K562 (cell line): ENCODE measurements around the gene ARHGAP25. TPM values are rescaled to one million over a fixed set of nuclear protein-coding genes. Genes with fewer than 3 reads are reported as not detected.
A peak's percentile ranks its signal among the peaks of the same experiment; 100 is the strongest.

ENCODE experiments used
- CCAR2 ChIP-seq: fragments of 200-400 bp; formaldehyde crosslinking; IDR thresholded peaks from 2 replicates; pipeline ENCODE4 v1.6.1; 2017; ENCODE audit warnings: mild to moderate bottlenecking, low read depth, low read length
- CHCHD3 ChIP-seq: fragments of 250-450 bp; sonication (Bioruptor Pico); IDR thresholded peaks from 2 replicates; pipeline ENCODE4 v2.1.2; 2022; ENCODE audit warnings: mild to moderate bottlenecking
- STAT6 ChIP-seq: sonication (generic); formaldehyde crosslinking; IDR thresholded peaks from 2 replicates; pipeline ENCODE4 v1.8.1; 2023; ENCODE audit warnings: mild to moderate bottlenecking, missing genetic modification reagents
- TEAD4 ChIP-seq, 2 experiments: sonication (generic) in 1 of 2; formaldehyde crosslinking in 1 of 2; IDR thresholded peaks; 2 replicates each; pipeline versions ENCODE4 v1.6.1 to v1.8.0; 2012 to 2022; ENCODE audit warnings: borderline replicate concordance in 1 of 2, inconsistent platforms in 1 of 2, low read length in 1 of 2, mild to moderate bottlenecking in 1 of 2, missing genetic modification reagents in 1 of 2
- ZFP91 ChIP-seq: sonication (generic); formaldehyde crosslinking; IDR thresholded peaks from 2 replicates; pipeline ENCODE4 v1.8.0; 2022; ENCODE audit warnings: mild to moderate bottlenecking, missing genetic modification reagents
- ZNF655 ChIP-seq: fragments of 250-450 bp; sonication (Bioruptor Pico); IDR thresholded peaks from 2 replicates; pipeline ENCODE4 v1.5.0; 2021
- ZNF695 ChIP-seq: fragments of 450-650 bp; formaldehyde crosslinking; IDR thresholded peaks from 2 replicates; pipeline ENCODE4 v1.4.0; 2020; ENCODE audit warnings: mild to moderate bottlenecking, moderate library complexity
- ZSCAN32 ChIP-seq: fragments of 450-650 bp; formaldehyde crosslinking; IDR thresholded peaks from 2 replicates; pipeline ENCODE4 v1.4.0; 2020; ENCODE audit warnings: mild to moderate bottlenecking, moderate library complexity
- polyA plus RNA-seq, 8 experiments: library from polyadenylated mRNA; depleted of rRNA in 4 of 8; stranded (reverse) in 5 of 8; unstranded in 3 of 8; fragments of >200 nt; fragmentation: Nextera tagmentation in 2 of 8; fragmentation: Illumina TruSeq in 1 of 8; extraction: Ambion mirVana in 2 of 8; extraction: Trizol in 1 of 8; gene quantifications; 2 replicates each; pipeline versions ENCODE4 v1.2.1 to v1.2.3, GENCODE V29; 2011 to 2014; ENCODE audit warnings: inconsistent platforms in 1 of 8, missing spikeins in 1 of 8
- total RNA-seq, 7 experiments: library from RNA; depleted of rRNA in 6 of 7; stranded (reverse); fragments of >200 nt in 6 of 7; fragmentation: Illumina TruSeq in 2 of 7; extraction: Trizol in 2 of 7; gene quantifications; 2 replicates each; pipeline versions ENCODE4 v1.2.1 to v1.2.3, GENCODE V29; 2011 to 2021; ENCODE audit warnings: low replicate concordance in 1 of 7

ARHGAP25 gene
- total and polyA plus RNA-seq, 9 of the 15 experiments (the other 6 are each of a cell fraction or from before 2014, with no cell fraction given), result 4.9 to 14.8 (median 10.7) TPM

GRCh38 chr2:68853915-68854314 is 119.3 kb downstream of the ARHGAP25 start (continued):
- TF ChIP-seq ZNF655 (CRISPR knock-in tag), result no peak
- TF ChIP-seq CHCHD3 (CRISPR knock-in tag), result no peak
- TF ChIP-seq STAT6, result no peak
- TF ChIP-seq TEAD4 (IDR thresholded peaks at IDR 0.05; ENCODE audit: low read length), result peak; percentile 34; the same call in 1 of the 2 replicates
- no peak for TF ChIP-seq TEAD4 (CRISPR knock-in tag; IDR thresholded peaks at IDR 0.05; ENCODE audit: borderline replicate concordance)
- no peak for TF ChIP-seq ZNF695 (CRISPR knock-in tag)
- no peak for TF ChIP-seq CCAR2
- no peak for TF ChIP-seq ZFP91 (CRISPR knock-in tag)
- no peak for TF ChIP-seq ZSCAN32
